Natural killer cell (primary cell): ENCODE data around the gene MBD3. TPM values are rescaled to one million over a fixed set of nuclear protein-coding genes. Genes with fewer than 3 reads are reported as not detected.

Experiments
- ATAC-seq, 3 donors: fragments of 150-1000 bp in 2 of 3; fragments of 200-7000 bp in 1 of 3; cut with Tn5 transposase; 1 replicate in 1 of 3; 2 replicates in 2 of 3; pipeline ENCODE4 v1.10.0; 2021; ENCODE audit warnings: mild to moderate bottlenecking in 2 of 3, moderate library complexity in 2 of 3
- DNase-seq, 2 donors: peaks; one replicate each; pipeline versions ENCODE4 v3.0.0 to v3.0.0-alpha.2; 2013 to 2021; ENCODE audit warnings: mixed read lengths in 1 of 2
- H3K27ac ChIP-seq: one replicate; pipeline ENCODE4 v1.5.1; 2013; ENCODE audit warnings: mild to moderate bottlenecking, low read length
- H3K27me3 ChIP-seq: one replicate; pipeline ENCODE4 v1.6.1; 2013; ENCODE audit warnings: low read length; ENCODE audit not compliant: control insufficient read depth, insufficient read depth
- H3K36me3 ChIP-seq: one replicate; pipeline ENCODE4 v1.6.1; 2013; ENCODE audit warnings: low read length; ENCODE audit not compliant: control insufficient read depth, insufficient read depth
- H3K4me1 ChIP-seq: one replicate; pipeline ENCODE4 v1.6.1; 2013; ENCODE audit warnings: low read length; ENCODE audit not compliant: control insufficient read depth, insufficient read depth
- H3K4me3 ChIP-seq: one replicate; pipeline ENCODE4 v1.5.1; 2013; ENCODE audit warnings: low read length
- H3K9me3 ChIP-seq: one replicate; pipeline ENCODE4 v1.6.1; 2013; ENCODE audit warnings: low read length; ENCODE audit not compliant: control insufficient read depth, insufficient read depth
- H3K27ac Mint-ChIP-seq, 2 donors: one replicate each; pipeline ENCODE4 v1.8.0; 2022; ENCODE audit warnings: mild to moderate bottlenecking in 2 of 2, mixed read lengths in 2 of 2, moderate library complexity in 1 of 2
- H3K27me3 Mint-ChIP-seq, 2 donors: one replicate each; pipeline ENCODE4 v1.8.0; 2022; ENCODE audit warnings: low read depth in 2 of 2, mixed read lengths in 2 of 2
- H3K36me3 Mint-ChIP-seq: one replicate; pipeline ENCODE4 v1.8.0; 2022; ENCODE audit warnings: mixed read lengths
- H3K4me1 Mint-ChIP-seq, 2 donors: one replicate each; pipeline ENCODE4 v1.8.0; 2022; ENCODE audit warnings: mixed read lengths in 2 of 2
- H3K4me3 Mint-ChIP-seq: one replicate; pipeline ENCODE4 v1.8.0; 2022; ENCODE audit warnings: mild to moderate bottlenecking, moderate library complexity, mixed read lengths
- H3K9me3 Mint-ChIP-seq, 2 donors: one replicate each; pipeline ENCODE4 v1.8.0; 2022; ENCODE audit warnings: mixed read lengths in 2 of 2
- CTCF ChIP-seq: fragments of 200-600 bp; IDR thresholded peaks from one replicate; pipeline ENCODE4 v1.8.0; 2022; ENCODE audit warnings: antibody characterized with exemption
- WGBS: methylation state at CpG from one replicate; pipeline ENCODE4 v1.1.7; 2013; ENCODE audit warnings: missing lambda C conversion rate; ENCODE audit not compliant: insufficient coverage; 5-methylcytosine and 5-hydroxymethylcytosine counted together
- intact Hi-C: fragments of 100-400 bp; cut with micrococcal nuclease; formaldehyde crosslinking; loops from one replicate; pipeline ENCODE4 v1.14.2; 2022
- total RNA-seq, 4 donors: library from RNA; stranded (reverse); fragments of 120-200 nt in 1 of 4; gene quantifications; one replicate each; pipeline versions ENCODE4 v1.2.3 to v1.2.4, GENCODE V29; 2013 to 2022

The MBD3 gene
- total RNA-seq, 3 donors from 2014 or later (not counting 1 experiment from before 2014, with no cell fraction given) = 55.9 to 66.7 (median 59.0) TPM

- intact Hi-C loops = no loop called here
These were observed 18.1 kb downstream of the MBD3 start for GRCh38 chr19:1574354-1575136.

GRCh38 chr19:1572795-1573194, 19.9 kb downstream of the MBD3 start:
- Histone ChIP-seq H3K9me3 (no peaks in the 10 kb centered on the region), H3K27ac (no peak overlapping the region), H3K27me3 (no peaks in the 10 kb centered on the region), H3K4me3 (no peak overlapping the region), H3K4me1 (peaks cover 7% of the 10 kb centered on the region), H3K36me3 (peaks cover 10% of the 10 kb centered on the region)
- no peaks in the 10 kb centered on the region for H3K9me3 Mint-ChIP-seq
- ATAC-seq = no peak
- no peaks in the 10 kb centered on the region for H3K36me3 Mint-ChIP-seq
- no peak for TF ChIP-seq CTCF
- no peak for DNase-seq
- H3K27ac Mint-ChIP-seq = no peak overlapping the region
- WGBS = 88% methylated on average over 9 of the region's 9 CpGs
- H3K4me3 Mint-ChIP-seq = no peak overlapping the region
- intact Hi-C loops = no loop called here
- peaks cover 10 to 13% of the 10 kb centered on the region in 2 donors for H3K27me3 Mint-ChIP-seq
- H3K4me1 Mint-ChIP-seq = peaks cover 0 to 4% of the 10 kb centered on the region in 2 donors

More at GRCh38 chr19:1574354-1575136, 18.1 kb downstream of the MBD3 start:
- Histone ChIP-seq H3K36me3 (peaks cover 15% of the 10 kb centered on the region), H3K4me1 (no peaks in the 10 kb centered on the region), H3K27ac (no peak overlapping the region), H3K9me3 (no peaks in the 10 kb centered on the region), H3K27me3 (no peaks in the 10 kb centered on the region), H3K4me3 (no peak overlapping the region)
- H3K27ac Mint-ChIP-seq = no peak overlapping the region
- H3K27me3 Mint-ChIP-seq = peaks cover 10 to 12% of the 10 kb centered on the region in 2 donors
- ATAC-seq = no peak
- WGBS = 94% methylated on average over 34 of the region's 34 CpGs
- no peaks in the 10 kb centered on the region for H3K9me3 Mint-ChIP-seq
- H3K4me1 Mint-ChIP-seq = no peaks in the 10 kb centered on the region
- H3K4me3 Mint-ChIP-seq = no peak overlapping the region
- TF ChIP-seq CTCF = no peak
- no peak for DNase-seq
- no peaks in the 10 kb centered on the region for H3K36me3 Mint-ChIP-seq

- DNase-seq = no peak
- no peaks in the 10 kb centered on the region for H3K36me3 Mint-ChIP-seq
- H3K9me3 Mint-ChIP-seq = no peaks in the 10 kb centered on the region
- no peak overlapping the region for H3K4me3 Mint-ChIP-seq
- intact Hi-C loops = no loop called here
- peaks cover 2% of the 10 kb centered on the region for H3K36me3 ChIP-seq
- peaks cover 0 to 4% of the 10 kb centered on the region in 2 donors for H3K4me1 Mint-ChIP-seq
- no peak for TF ChIP-seq CTCF
- ATAC-seq = no peak
- peaks cover 10 to 13% of the 10 kb centered on the region in 2 donors for H3K27me3 Mint-ChIP-seq
- H3K4me1 ChIP-seq = peaks cover 14% of the 10 kb centered on the region
- no peaks in the 10 kb centered on the region for H3K27me3 ChIP-seq
- H3K27ac Mint-ChIP-seq = no peak overlapping the region
- 94% methylated on average over 12 of the region's 12 CpGs for whole genome bisulfite sequencing
- H3K4me3 ChIP-seq = no peak overlapping the region
- no peaks in the 10 kb centered on the region for H3K9me3 ChIP-seq
- H3K27ac ChIP-seq = no peak overlapping the region
These were observed 21.3 kb downstream of the MBD3 start for GRCh38 chr19:1571358-1571757.
